PC-9 (cell line): Measurements from ENCODE around the gene PSTK. TPM values are rescaled to one million over a fixed set of nuclear protein-coding genes. Genes with fewer than 3 reads are reported as not detected.

ENCODE experiments used
- BruUV-seq: library from RNA; stranded (reverse); fragments of 400-500 nt; replicated peaks from 2 replicates; lab custom pipeline; 2021; lab: Mats Ljungman, UMichigan
- CTCF ChIA-PET: fragments of 300-600 bp; sonication (Branson Sonifier 250); formaldehyde crosslinking; loops from one replicate; lab custom pipeline; 2022; ENCODE audit warnings: antibody characterized with exemption; lab: Charles Lee
- POLR2A ChIA-PET: fragments of 300-600 bp; sonication (Branson Sonifier 250); formaldehyde crosslinking; loops from one replicate; lab custom pipeline; 2022; ENCODE audit warnings: antibody characterized with exemption; ENCODE audit not compliant: unreplicated experiment; lab: Charles Lee
- DNase-seq, 2 experiments: peaks; one replicate each; pipeline versions ENCODE4 v3.0.0 to v3.0.0-alpha.2; 2015 to 2022; ENCODE audit warnings: mixed read lengths in 1 of 2
- H2AFZ ChIP-seq: fragments of 200-600 bp; sonication (generic); 2 replicates; pipeline ENCODE4 v1.8.1; 2017; ENCODE audit warnings: antibody characterized with exemption
- H3F3A ChIP-seq: fragments of 200-600 bp; sonication (generic); 2 replicates; pipeline ENCODE4 v1.8.1; 2017; ENCODE audit warnings: antibody characterized with exemption, mild to moderate bottlenecking, low read depth; ENCODE audit not compliant: insufficient read depth
- H3K27ac ChIP-seq: fragments of 200-600 bp; sonication (generic); 2 replicates; pipeline ENCODE4 v1.6.1; 2016; ENCODE audit warnings: mixed run types
- H3K27me3 ChIP-seq: fragments of 200-600 bp; sonication (generic); 2 replicates; pipeline ENCODE4 v1.6.1; 2016; ENCODE audit warnings: low read depth, mixed run types; ENCODE audit not compliant: insufficient read depth
- H3K36me3 ChIP-seq: fragments of 200-600 bp; sonication (generic); 2 replicates; pipeline ENCODE4 v1.6.1; 2016; ENCODE audit warnings: low read depth, mixed run types
- H3K4me1 ChIP-seq: fragments of 200-600 bp; sonication (generic); replicated peaks from 2 replicates; pipeline ENCODE4 v1.6.1; 2016; ENCODE audit warnings: mixed run types; ENCODE audit not compliant: insufficient read depth
- H3K4me2 ChIP-seq: fragments of 200-600 bp; sonication (generic); 2 replicates; pipeline ENCODE4 v1.6.1; 2017; ENCODE audit warnings: mixed run types
- H3K4me3 ChIP-seq: fragments of 200-600 bp; sonication (generic); 2 replicates; pipeline ENCODE4 v1.6.1; 2016; ENCODE audit warnings: mixed run types
- H3K79me2 ChIP-seq: fragments of 200-600 bp; sonication (generic); 2 replicates; pipeline ENCODE4 v1.6.1; 2017; ENCODE audit warnings: low read depth, mixed run types
- H3K9me2 ChIP-seq: fragments of 200-600 bp; sonication (generic); 2 replicates; pipeline ENCODE4 v1.8.1; 2017; ENCODE audit warnings: mild to moderate bottlenecking; ENCODE audit not compliant: insufficient read depth
- H3K9me3 ChIP-seq: fragments of 200-600 bp; sonication (generic); 2 replicates; pipeline ENCODE4 v1.8.1; 2016; ENCODE audit warnings: low read depth; ENCODE audit not compliant: insufficient read depth
- H4K20me1 ChIP-seq: fragments of 200-600 bp; sonication (generic); 2 replicates; pipeline ENCODE4 v1.8.1; 2017; ENCODE audit not compliant: insufficient read depth
- EZH2 ChIP-seq: fragments of 200-600 bp; sonication (generic); IDR thresholded peaks from 2 replicates; pipeline ENCODE4 v1.8.0; 2017; ENCODE audit warnings: antibody characterized with exemption, low read depth
- intact Hi-C: fragments of 100-400 bp; cut with micrococcal nuclease; formaldehyde crosslinking; loops from one replicate; pipeline ENCODE4 v1.10.0; 2022; ENCODE audit not compliant: unreplicated experiment
- total RNA-seq: library from RNA; stranded (reverse); gene quantifications from 2 replicates; pipeline ENCODE4 v1.2.3, GENCODE V29; 2021
- TF ChIP-seq, protein P1 (sequence below): fragments of 200-600 bp; sonication (generic); conservative IDR thresholded peaks from 2 replicates; pipeline ENCODE4 v1.6.1; 2017; ENCODE audit warnings: mixed run types, antibody characterized with exemption, mild to moderate bottlenecking, moderate library complexity

The PSTK gene
- total RNA-seq, 1 experiment from 2014 or later, result 3.4 TPM

DNA sequence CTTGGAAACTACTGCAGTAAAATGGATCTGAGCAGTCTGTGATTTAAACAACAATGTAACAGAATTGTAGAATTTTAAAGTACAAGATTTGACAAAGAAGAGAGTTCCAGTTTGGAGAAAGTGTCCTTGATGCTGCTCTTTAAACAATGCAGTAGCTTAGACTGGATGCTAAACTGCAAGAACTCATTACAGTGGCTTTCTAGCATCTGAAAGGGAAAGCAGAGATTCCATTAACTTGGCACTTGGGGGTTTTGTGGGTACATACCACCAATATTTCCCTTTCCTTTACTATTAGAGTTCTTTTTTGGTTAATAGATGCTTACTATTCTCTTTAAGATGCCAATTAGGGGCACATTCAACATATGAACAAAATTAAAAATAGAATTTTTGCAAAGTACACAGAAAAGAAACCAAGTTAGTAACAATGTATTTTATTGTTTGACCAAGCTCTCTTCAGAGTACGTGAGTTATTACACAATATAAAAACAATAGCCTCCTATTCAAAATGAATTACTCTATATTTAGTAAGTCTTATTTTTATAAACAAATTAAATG lies 11.9 kb downstream of the PSTK start:
- H3K36me3 ChIP-seq, result no peaks in the 10 kb centered on the region
- no TSS peak for BruUV-seq
- no peaks in the 10 kb centered on the region for H3K4me1 ChIP-seq
- DNase-seq, result no peak
- no peak overlapping the region for H3K4me2 ChIP-seq
- no peaks in the 10 kb centered on the region for H3K9me3 ChIP-seq
- H3K79me2 ChIP-seq, result no peaks in the 10 kb centered on the region
- no peaks in the 10 kb centered on the region for H3F3A ChIP-seq
- POLR2A ChIA-PET, result no interaction called here
- no peak overlapping the region for H3K4me3 ChIP-seq
- H3K9me2 ChIP-seq, result no peaks in the 10 kb centered on the region
- CTCF ChIA-PET, result no interaction called here
- H4K20me1 ChIP-seq, result no peaks in the 10 kb centered on the region; the same call in 1 of the 2 replicates
- intact Hi-C loops, result no loop called here
- TF ChIP-seq EZH2, result no peak
- TF ChIP-seq, protein P1, sequence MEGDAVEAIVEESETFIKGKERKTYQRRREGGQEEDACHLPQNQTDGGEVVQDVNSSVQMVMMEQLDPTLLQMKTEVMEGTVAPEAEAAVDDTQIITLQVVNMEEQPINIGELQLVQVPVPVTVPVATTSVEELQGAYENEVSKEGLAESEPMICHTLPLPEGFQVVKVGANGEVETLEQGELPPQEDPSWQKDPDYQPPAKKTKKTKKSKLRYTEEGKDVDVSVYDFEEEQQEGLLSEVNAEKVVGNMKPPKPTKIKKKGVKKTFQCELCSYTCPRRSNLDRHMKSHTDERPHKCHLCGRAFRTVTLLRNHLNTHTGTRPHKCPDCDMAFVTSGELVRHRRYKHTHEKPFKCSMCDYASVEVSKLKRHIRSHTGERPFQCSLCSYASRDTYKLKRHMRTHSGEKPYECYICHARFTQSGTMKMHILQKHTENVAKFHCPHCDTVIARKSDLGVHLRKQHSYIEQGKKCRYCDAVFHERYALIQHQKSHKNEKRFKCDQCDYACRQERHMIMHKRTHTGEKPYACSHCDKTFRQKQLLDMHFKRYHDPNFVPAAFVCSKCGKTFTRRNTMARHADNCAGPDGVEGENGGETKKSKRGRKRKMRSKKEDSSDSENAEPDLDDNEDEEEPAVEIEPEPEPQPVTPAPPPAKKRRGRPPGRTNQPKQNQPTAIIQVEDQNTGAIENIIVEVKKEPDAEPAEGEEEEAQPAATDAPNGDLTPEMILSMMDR, result no peak
- H3K27me3 ChIP-seq, result no peaks in the 10 kb centered on the region
- H3K27ac ChIP-seq, result no peak overlapping the region
- H2AFZ ChIP-seq, result no peak overlapping the region

DNA sequence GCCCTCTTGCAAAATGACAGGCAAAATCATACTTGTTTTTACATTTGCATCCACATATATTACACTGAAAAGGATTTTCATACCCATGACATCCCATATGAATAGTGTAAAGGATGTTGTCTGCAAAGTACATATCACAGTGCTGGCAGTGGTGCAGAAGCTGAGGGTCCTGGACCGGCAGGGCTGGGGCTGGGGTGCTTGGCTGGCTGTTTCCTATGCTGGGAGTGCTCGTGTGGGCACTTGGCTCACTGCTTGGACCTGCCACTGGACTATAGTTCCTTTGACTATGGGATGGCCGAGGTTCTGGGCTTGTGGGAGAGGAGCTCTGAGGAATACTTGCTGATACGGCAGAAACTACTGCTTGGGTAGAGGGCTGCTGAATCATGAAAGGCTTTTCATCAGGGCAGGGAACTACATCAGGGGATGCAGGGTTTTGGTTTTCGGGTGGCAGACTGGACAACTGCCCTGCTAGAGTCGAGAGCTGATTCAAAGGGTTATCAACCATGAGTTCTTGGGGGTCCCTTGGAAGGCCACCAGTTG lies 13.7 kb downstream of the PSTK start:
- H3K27ac ChIP-seq, result no peak overlapping the region
- no peaks in the 10 kb centered on the region for H3K27me3 ChIP-seq
- H3K4me1 ChIP-seq, result no peaks in the 10 kb centered on the region
- ChIA-PET POLR2A (no interaction called here), CTCF (no interaction called here)
- no peaks in the 10 kb centered on the region; the same call in 1 of the 2 replicates for H4K20me1 ChIP-seq
- DNase-seq, result no peak
- intact Hi-C loops, result no loop called here
- no peaks in the 10 kb centered on the region for H3K9me3 ChIP-seq
- TF ChIP-seq EZH2, result no peak
- TF ChIP-seq, protein P1, result no peak
- no peaks in the 10 kb centered on the region for H3K79me2 ChIP-seq
- H3K4me2 ChIP-seq, result no peak overlapping the region
- H2AFZ ChIP-seq, result no peak overlapping the region
- no peaks in the 10 kb centered on the region for H3K9me2 ChIP-seq
- H3K4me3 ChIP-seq, result no peak overlapping the region
- no peaks in the 10 kb centered on the region for H3K36me3 ChIP-seq
- no TSS peak for BruUV-seq
- H3F3A ChIP-seq, result no peaks in the 10 kb centered on the region

DNA sequence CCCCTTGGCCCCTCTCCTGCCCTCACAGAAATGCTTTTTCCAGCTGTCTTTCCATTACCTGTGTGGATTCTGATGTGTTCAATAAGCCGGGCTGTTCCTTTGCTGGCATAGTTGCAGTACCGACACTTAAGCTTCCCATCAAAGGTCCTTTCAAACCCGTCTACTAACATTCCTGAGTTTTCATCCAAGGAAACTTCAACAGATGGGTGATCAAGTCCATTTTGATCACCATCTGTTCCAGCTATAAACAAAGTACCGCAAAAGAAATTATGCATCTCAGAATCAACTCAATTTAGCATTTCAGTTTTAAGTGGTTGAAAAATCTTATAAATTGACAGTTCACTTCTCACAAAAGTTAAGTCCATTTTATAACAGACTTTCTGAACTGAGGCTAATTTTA lies 15.7 kb downstream of the PSTK start:
- no TSS peak for BruUV-seq
- H2AFZ ChIP-seq, result no peak overlapping the region
- no peaks in the 10 kb centered on the region for H3K79me2 ChIP-seq
- no peaks in the 10 kb centered on the region for H3K27me3 ChIP-seq
- H3K36me3 ChIP-seq, result no peaks in the 10 kb centered on the region
- peaks cover 8% of the 10 kb centered on the region; the same call in 1 of the 2 replicates for H4K20me1 ChIP-seq
- intact Hi-C loops, result no loop called here
- no peaks in the 10 kb centered on the region for H3K4me1 ChIP-seq
- ChIA-PET CTCF (no interaction called here), POLR2A (no interaction called here)
- H3K4me2 ChIP-seq, result no peak overlapping the region
- H3K9me3 ChIP-seq, result no peaks in the 10 kb centered on the region
- DNase-seq, result no peak
- no peaks in the 10 kb centered on the region for H3K9me2 ChIP-seq
- no peak overlapping the region for H3K4me3 ChIP-seq
- no peak for TF ChIP-seq EZH2
- TF ChIP-seq, protein P1, result no peak
- H3F3A ChIP-seq, result no peaks in the 10 kb centered on the region
- no peak overlapping the region for H3K27ac ChIP-seq
